ENCODE results near the gene CEP104.

Gene CEP104

GRCh38 chr1:3790952-3791351, 66.1 kb downstream of the CEP104 start:
- no peak for DNase-seq

- DNase-seq: no peak
Measured at GRCh38 chr1:3790500-3790923, 66.5 kb downstream of the CEP104 start.

GRCh38 chr1:3789421-3790300, 67.3 kb downstream of the CEP104 start:
- no peak for DNase-seq

- no peak for DNase-seq
Measured at GRCh38 chr1:3788756-3789420, 68.1 kb downstream of the CEP104 start.

- DNase-seq: no peak
Measured at GRCh38 chr1:3787745-3788605, 69.0 kb downstream of the CEP104 start.

- DNase-seq: no peak
Measured at GRCh38 chr1:3787349-3787715, 69.7 kb downstream of the CEP104 start.

GRCh38 chr1:3786468-3787348, 70.3 kb downstream of the CEP104 start:
- DNase-seq: no peak

GRCh38 chr1:3785456-3786157, 71.4 kb downstream of the CEP104 start:
- DNase-seq: no peak

GRCh38 chr1:3785045-3785444, 72.0 kb downstream of the CEP104 start:
- DNase-seq: no peak

GRCh38 chr1:3783651-3784474, 73.1 kb downstream of the CEP104 start:
- no peak for DNase-seq

- no peak for DNase-seq
Measured at GRCh38 chr1:3780901-3781300, 76.1 kb downstream of the CEP104 start.

- DNase-seq: no peak
Measured at GRCh38 chr1:3779912-3780416, 77.0 kb downstream of the CEP104 start.

- no peak for DNase-seq
Measured at GRCh38 chr1:3779265-3779911, 77.6 kb downstream of the CEP104 start.

GRCh38 chr1:3778590-3779264, 78.3 kb downstream of the CEP104 start:
- no peak for DNase-seq

GRCh38 chr1:3777647-3778589, 79.1 kb downstream of the CEP104 start:
- DNase-seq: no peak

GRCh38 chr1:3777078-3777547, 79.9 kb downstream of the CEP104 start:
- no peak for DNase-seq

GRCh38 chr1:3776231-3776961, 80.6 kb downstream of the CEP104 start:
- no peak for DNase-seq

All from NCI-H1930 (cell line).